ENCODE data around the gene PLXNA4.

DNA sequence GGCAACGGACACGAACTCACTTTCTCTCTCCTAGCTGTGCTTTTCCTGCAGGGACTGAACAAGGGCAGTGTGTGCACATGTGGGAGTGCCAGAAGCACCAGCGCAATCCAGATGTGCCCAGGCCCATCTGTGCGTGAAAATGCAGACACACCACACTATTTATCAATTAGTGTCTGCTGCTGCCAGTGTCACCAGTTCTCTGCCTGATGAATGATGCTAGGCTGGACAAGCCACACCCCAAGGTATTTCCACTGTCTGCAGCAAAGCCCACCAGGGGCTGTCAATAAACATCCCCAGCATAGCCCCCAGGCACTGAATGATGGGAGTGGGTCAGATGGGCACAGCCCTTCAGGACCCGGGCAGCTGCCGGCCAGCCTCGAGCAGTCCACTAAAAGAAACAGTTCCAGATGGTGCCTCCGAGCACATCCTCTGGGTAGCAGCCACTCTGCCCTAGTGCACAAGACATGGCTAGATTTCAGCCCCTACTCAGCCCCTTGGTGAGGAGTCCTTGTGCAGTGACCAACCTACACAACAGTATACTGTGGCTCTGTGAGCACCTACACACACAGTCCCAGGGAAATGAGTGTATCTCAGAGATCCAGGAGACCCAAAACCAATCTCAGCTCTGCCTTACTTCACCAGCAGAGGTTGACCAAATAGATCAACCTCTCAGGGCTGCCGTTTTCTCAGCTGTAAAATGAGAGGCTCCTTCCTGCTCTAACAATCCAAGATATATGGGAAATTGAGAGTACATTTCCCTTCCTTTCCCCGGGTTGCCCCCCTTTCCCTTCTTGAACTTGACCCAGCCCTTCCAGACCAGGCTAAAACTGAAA is 314.7 kb downstream of the PLXNA4 start:
- no peak for TF ChIP-seq YY1 (IDR thresholded peaks at IDR 0.05)
- TF ChIP-seq, protein P1, sequence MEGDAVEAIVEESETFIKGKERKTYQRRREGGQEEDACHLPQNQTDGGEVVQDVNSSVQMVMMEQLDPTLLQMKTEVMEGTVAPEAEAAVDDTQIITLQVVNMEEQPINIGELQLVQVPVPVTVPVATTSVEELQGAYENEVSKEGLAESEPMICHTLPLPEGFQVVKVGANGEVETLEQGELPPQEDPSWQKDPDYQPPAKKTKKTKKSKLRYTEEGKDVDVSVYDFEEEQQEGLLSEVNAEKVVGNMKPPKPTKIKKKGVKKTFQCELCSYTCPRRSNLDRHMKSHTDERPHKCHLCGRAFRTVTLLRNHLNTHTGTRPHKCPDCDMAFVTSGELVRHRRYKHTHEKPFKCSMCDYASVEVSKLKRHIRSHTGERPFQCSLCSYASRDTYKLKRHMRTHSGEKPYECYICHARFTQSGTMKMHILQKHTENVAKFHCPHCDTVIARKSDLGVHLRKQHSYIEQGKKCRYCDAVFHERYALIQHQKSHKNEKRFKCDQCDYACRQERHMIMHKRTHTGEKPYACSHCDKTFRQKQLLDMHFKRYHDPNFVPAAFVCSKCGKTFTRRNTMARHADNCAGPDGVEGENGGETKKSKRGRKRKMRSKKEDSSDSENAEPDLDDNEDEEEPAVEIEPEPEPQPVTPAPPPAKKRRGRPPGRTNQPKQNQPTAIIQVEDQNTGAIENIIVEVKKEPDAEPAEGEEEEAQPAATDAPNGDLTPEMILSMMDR (IDR thresholded peaks at IDR 0.05; ENCODE audit: low read depth, low read length, missing input control): no peak
- TF ChIP-seq FOXA1 (IDR thresholded peaks at IDR 0.05): no peak
- TF ChIP-seq EGR1 (IDR thresholded peaks at IDR 0.05; ENCODE audit: low read depth in 2 of 2): no peak
- TF ChIP-seq RAD21 (IDR thresholded peaks at IDR 0.05): no peak
- TF ChIP-seq, protein P2, sequence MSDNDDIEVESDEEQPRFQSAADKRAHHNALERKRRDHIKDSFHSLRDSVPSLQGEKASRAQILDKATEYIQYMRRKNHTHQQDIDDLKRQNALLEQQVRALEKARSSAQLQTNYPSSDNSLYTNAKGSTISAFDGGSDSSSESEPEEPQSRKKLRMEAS (IDR thresholded peaks at IDR 0.05): no peak
- TF ChIP-seq, protein P3, sequence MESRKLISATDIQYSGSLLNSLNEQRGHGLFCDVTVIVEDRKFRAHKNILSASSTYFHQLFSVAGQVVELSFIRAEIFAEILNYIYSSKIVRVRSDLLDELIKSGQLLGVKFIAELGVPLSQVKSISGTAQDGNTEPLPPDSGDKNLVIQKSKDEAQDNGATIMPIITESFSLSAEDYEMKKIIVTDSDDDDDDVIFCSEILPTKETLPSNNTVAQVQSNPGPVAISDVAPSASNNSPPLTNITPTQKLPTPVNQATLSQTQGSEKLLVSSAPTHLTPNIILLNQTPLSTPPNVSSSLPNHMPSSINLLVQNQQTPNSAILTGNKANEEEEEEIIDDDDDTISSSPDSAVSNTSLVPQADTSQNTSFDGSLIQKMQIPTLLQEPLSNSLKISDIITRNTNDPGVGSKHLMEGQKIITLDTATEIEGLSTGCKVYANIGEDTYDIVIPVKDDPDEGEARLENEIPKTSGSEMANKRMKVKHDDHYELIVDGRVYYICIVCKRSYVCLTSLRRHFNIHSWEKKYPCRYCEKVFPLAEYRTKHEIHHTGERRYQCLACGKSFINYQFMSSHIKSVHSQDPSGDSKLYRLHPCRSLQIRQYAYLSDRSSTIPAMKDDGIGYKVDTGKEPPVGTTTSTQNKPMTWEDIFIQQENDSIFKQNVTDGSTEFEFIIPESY (IDR thresholded peaks at IDR 0.05): no peak
- no peak for TF ChIP-seq JUND (IDR thresholded peaks at IDR 0.05)
- no peak for TF ChIP-seq RXRA (IDR thresholded peaks at IDR 0.05)
- TF ChIP-seq, protein P4, sequence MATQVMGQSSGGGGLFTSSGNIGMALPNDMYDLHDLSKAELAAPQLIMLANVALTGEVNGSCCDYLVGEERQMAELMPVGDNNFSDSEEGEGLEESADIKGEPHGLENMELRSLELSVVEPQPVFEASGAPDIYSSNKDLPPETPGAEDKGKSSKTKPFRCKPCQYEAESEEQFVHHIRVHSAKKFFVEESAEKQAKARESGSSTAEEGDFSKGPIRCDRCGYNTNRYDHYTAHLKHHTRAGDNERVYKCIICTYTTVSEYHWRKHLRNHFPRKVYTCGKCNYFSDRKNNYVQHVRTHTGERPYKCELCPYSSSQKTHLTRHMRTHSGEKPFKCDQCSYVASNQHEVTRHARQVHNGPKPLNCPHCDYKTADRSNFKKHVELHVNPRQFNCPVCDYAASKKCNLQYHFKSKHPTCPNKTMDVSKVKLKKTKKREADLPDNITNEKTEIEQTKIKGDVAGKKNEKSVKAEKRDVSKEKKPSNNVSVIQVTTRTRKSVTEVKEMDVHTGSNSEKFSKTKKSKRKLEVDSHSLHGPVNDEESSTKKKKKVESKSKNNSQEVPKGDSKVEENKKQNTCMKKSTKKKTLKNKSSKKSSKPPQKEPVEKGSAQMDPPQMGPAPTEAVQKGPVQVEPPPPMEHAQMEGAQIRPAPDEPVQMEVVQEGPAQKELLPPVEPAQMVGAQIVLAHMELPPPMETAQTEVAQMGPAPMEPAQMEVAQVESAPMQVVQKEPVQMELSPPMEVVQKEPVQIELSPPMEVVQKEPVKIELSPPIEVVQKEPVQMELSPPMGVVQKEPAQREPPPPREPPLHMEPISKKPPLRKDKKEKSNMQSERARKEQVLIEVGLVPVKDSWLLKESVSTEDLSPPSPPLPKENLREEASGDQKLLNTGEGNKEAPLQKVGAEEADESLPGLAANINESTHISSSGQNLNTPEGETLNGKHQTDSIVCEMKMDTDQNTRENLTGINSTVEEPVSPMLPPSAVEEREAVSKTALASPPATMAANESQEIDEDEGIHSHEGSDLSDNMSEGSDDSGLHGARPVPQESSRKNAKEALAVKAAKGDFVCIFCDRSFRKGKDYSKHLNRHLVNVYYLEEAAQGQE (IDR thresholded peaks at IDR 0.05): no peak
- TF ChIP-seq, protein P5, sequence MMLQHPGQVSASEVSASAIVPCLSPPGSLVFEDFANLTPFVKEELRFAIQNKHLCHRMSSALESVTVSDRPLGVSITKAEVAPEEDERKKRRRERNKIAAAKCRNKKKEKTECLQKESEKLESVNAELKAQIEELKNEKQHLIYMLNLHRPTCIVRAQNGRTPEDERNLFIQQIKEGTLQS (IDR thresholded peaks at IDR 0.05): no peak
- TF ChIP-seq GABPA (IDR thresholded peaks at IDR 0.05 in 1 of 2, conservative IDR thresholded peaks at IDR 0.05 in 1 of 2): no peak
- TF ChIP-seq TAF1 (conservative IDR thresholded peaks at IDR 0.05): no peak
